Measurements from ENCODE around the gene ARF6. TPM values are rescaled to one million over a fixed set of nuclear protein-coding genes. Genes with fewer than 3 reads are reported as not detected.

Gene ARF6
- total RNA-seq, 1 experiment from 2014 or later = 88.8 TPM

- POLR2A ChIA-PET = interaction anchor here (1.0 to 1.2 kb wide), 2 partner anchors 10 to 75 kb away, joined by 3 to 4 read pairs; no protein-coding TSS in a partner anchor
These were observed 5.1 kb downstream of the ARF6 start for GRCh38 chr14:49897965-49898364.

More at GRCh38 chr14:49897965-49898364, 5.1 kb downstream of the ARF6 start:
- H2AFZ ChIP-seq (ENCODE audit: low read depth, low read length, poor library complexity, severe bottlenecking) = no peak overlapping the region
- ChIA-PET RAD21 (ENCODE audit: low non-redundant PET in 1 of 2, low total read pairs in 2 of 2, uncharacterized antibody in 2 of 2, unreplicated experiment in 2 of 2) (no interaction called here), CTCF (no interaction called here)
- H4K20me1 ChIP-seq (ENCODE audit: insufficient read depth) = peaks cover 18% of the 10 kb centered on the region; the same call in 1 of the 2 replicates
- H3K4me2 ChIP-seq (ENCODE audit: low read length) = peak overlapping the region; percentile 33; the same call in 1 of the 2 replicates
- peak overlapping the region; percentile 28; the same call in 1 of the 2 replicates for H3K27ac ChIP-seq (ENCODE audit: low read depth, low read length)
- H3K4me3 ChIP-seq (replicated peaks in 1 of 2; ENCODE audit: low read depth in 1 of 2, low read length in 2 of 2) = no peak overlapping the region
- H3K4me1 ChIP-seq (ENCODE audit: control insufficient read depth in 1 of 2, insufficient read depth in 2 of 2, low read length in 2 of 2) = peaks cover 31 to 76% of the 10 kb centered on the region in 2 experiments
- TF ChIP-seq REST (IDR thresholded peaks at IDR 0.05; ENCODE audit: low read depth) = no peak
- no peak for TF ChIP-seq MAX (IDR thresholded peaks at IDR 0.05)
- no peak for TF ChIP-seq POLR2AphosphoS5 (IDR thresholded peaks at IDR 0.05; ENCODE audit: low read depth, low read length)
- no peak for TF ChIP-seq CBX3 (IDR thresholded peaks at IDR 0.05; ENCODE audit: low read depth)
- no peaks in the 10 kb centered on the region for H3K27me3 ChIP-seq (ENCODE audit: insufficient read depth, low read length)
- intact Hi-C loops (cut with micrococcal nuclease) = no loop called here
- peaks cover 53% of the 10 kb centered on the region for H3K79me2 ChIP-seq (ENCODE audit: insufficient read depth, low read length)
- peaks cover 21 to 30% of the 10 kb centered on the region in 2 experiments for H3K36me3 ChIP-seq (ENCODE audit: control insufficient read depth in 1 of 2, insufficient read depth in 2 of 2, low read length in 2 of 2)
- H3K9me2 ChIP-seq (ENCODE audit: insufficient read depth) = no peaks in the 10 kb centered on the region
- no peaks in the 10 kb centered on the region for H3K9me3 ChIP-seq (ENCODE audit: control insufficient read depth in 1 of 2, insufficient read depth in 1 of 2, low read depth in 1 of 2, low read length in 2 of 2)
- no TSS peak for BruUV-seq (replicated peaks)
- no peak for ATAC-seq
- 0 out of 2 replicates have a peak overlapping the region, but pooled peaks have one; percentile 10 for H3K9ac ChIP-seq (ENCODE audit: low read length)
- no peak for DNase-seq (ENCODE audit: low read depth, low spot score)

All from HCT116 (cell line).